Astrocyte (in vitro differentiated cells and primary cell): ENCODE data around the gene ZNF200. TPM values are rescaled to one million over a fixed set of nuclear protein-coding genes. Genes with fewer than 3 reads are reported as not detected.
A peak's percentile ranks its signal among the peaks of the same experiment; 100 is the strongest.

Experiments used
- DNase-seq: peaks from one replicate; pipeline ENCODE4 v3.0.0-alpha.2; 2010; ENCODE audit warnings: low read depth
- FAIRE-seq: peaks from 2 replicates; lab custom pipeline; 2011; peaks lifted over from hg19 to GRCh38; lab: Jason Lieb, UNC
- H2AFZ ChIP-seq: 2 replicates; pipeline ENCODE4 v1.6.0; 2012; ENCODE audit warnings: low read depth, low read length, inconsistent platforms
- H3K27ac ChIP-seq: 2 replicates; pipeline ENCODE4 v1.5.1; 2011; ENCODE audit warnings: low read depth, low read length, inconsistent platforms
- H3K27me3 ChIP-seq: 2 replicates; pipeline ENCODE4 v1.6.0; 2011; ENCODE audit warnings: low read length, inconsistent platforms; ENCODE audit not compliant: insufficient read depth
- H3K36me3 ChIP-seq: 2 replicates; pipeline ENCODE4 v1.5.1; 2011; ENCODE audit warnings: low read length, inconsistent platforms; ENCODE audit not compliant: insufficient read depth
- H3K4me1 ChIP-seq: 2 replicates; pipeline ENCODE4 v1.5.1; 2011; ENCODE audit warnings: low read length, inconsistent platforms; ENCODE audit not compliant: insufficient read depth
- H3K4me2 ChIP-seq: 2 replicates; pipeline ENCODE4 v1.6.0; 2012; ENCODE audit warnings: low read length, inconsistent platforms
- H3K4me3 ChIP-seq: 2 replicates; pipeline ENCODE4 v1.5.1; 2011; ENCODE audit warnings: low read depth, mild to moderate bottlenecking, low read length, inconsistent platforms; ENCODE audit not compliant: insufficient read depth
- H3K79me2 ChIP-seq: 2 replicates; pipeline ENCODE4 v1.6.0; 2012; ENCODE audit warnings: mild to moderate bottlenecking, low read length, inconsistent platforms; ENCODE audit not compliant: insufficient read depth
- H3K9ac ChIP-seq: 2 replicates; pipeline ENCODE4 v1.6.0; 2012; ENCODE audit warnings: mild to moderate bottlenecking, low read length, inconsistent platforms
- H3K9me3 ChIP-seq: 2 replicates; pipeline ENCODE4 v1.5.1; 2012; ENCODE audit warnings: low read depth, mild to moderate bottlenecking, low read length, inconsistent platforms; ENCODE audit not compliant: insufficient read depth
- H4K20me1 ChIP-seq: 2 replicates; pipeline ENCODE4 v1.6.0; 2012; ENCODE audit warnings: low read length, inconsistent platforms; ENCODE audit not compliant: insufficient read depth
- H3K27ac Mint-ChIP-seq: one replicate; pipeline ENCODE4 v1.8.0; 2021; ENCODE audit warnings: mild to moderate bottlenecking, mixed read lengths; ENCODE audit not compliant: unreplicated experiment
- H3K27me3 Mint-ChIP-seq: one replicate; pipeline ENCODE4 v1.8.0; 2021; ENCODE audit warnings: low read depth, mixed read lengths; ENCODE audit not compliant: unreplicated experiment
- H3K36me3 Mint-ChIP-seq: one replicate; pipeline ENCODE4 v1.8.0; 2021; ENCODE audit warnings: low read depth, mixed read lengths; ENCODE audit not compliant: unreplicated experiment
- H3K4me1 Mint-ChIP-seq: one replicate; pipeline ENCODE4 v1.8.0; 2021; ENCODE audit warnings: low read depth, mixed read lengths; ENCODE audit not compliant: unreplicated experiment
- H3K4me3 Mint-ChIP-seq: one replicate; pipeline ENCODE4 v1.8.0; 2021; ENCODE audit warnings: mild to moderate bottlenecking, moderate library complexity, mixed read lengths; ENCODE audit not compliant: unreplicated experiment
- H3K9me3 Mint-ChIP-seq: one replicate; pipeline ENCODE4 v1.8.0; 2021; ENCODE audit warnings: mild to moderate bottlenecking, mixed read lengths; ENCODE audit not compliant: unreplicated experiment
- CTCF ChIP-seq: IDR thresholded peaks from 2 replicates; pipeline ENCODE4 v1.5.1; 2011; ENCODE audit warnings: low read depth, mild to moderate bottlenecking, inconsistent platforms, low read length, moderate library complexity; ENCODE audit not compliant: insufficient read depth
- EZH2 ChIP-seq: IDR thresholded peaks from 2 replicates; pipeline ENCODE4 v1.6.1; 2012; ENCODE audit warnings: mild to moderate bottlenecking, low read length, inconsistent platforms; ENCODE audit not compliant: insufficient read depth
- total RNA-seq: library from RNA; stranded (reverse); gene quantifications from 2 replicates; pipeline ENCODE4 v1.2.1, GENCODE V29; 2021

Gene ZNF200
- total RNA-seq, 1 donor from 2014 or later = 9.2 TPM

GRCh38 chr16:3188675-3188924 lies 46.4 kb downstream of the ZNF200 start:
- Mint-ChIP-seq H3K27me3 (peaks cover 18% of the 10 kb centered on the region), H3K9me3 (peaks cover 7% of the 10 kb centered on the region), H3K4me3 (peak overlapping the region; percentile 91), H3K27ac (no peak overlapping the region), H3K4me1 (no peaks in the 10 kb centered on the region), H3K36me3 (no peaks in the 10 kb centered on the region)
- DNase-seq (no peak), FAIRE-seq (no peak)
- Histone ChIP-seq H3K27me3 (peaks cover 6% of the 10 kb centered on the region), H3K4me3 (peak overlapping the region; percentile 74), H3K79me2 (no peaks in the 10 kb centered on the region), H3K4me2 (peak overlapping the region; percentile 88), H3K9me3 (no peaks in the 10 kb centered on the region), H3K4me1 (peaks cover 12% of the 10 kb centered on the region), H2AFZ (peak overlapping the region; percentile 100), H3K27ac (no peak overlapping the region), H3K36me3 (no peaks in the 10 kb centered on the region), H4K20me1 (no peaks in the 10 kb centered on the region), H3K9ac (peak overlapping the region; percentile 68)
- no peak for TF ChIP-seq CTCF
- no peak for TF ChIP-seq EZH2

GRCh38 chr16:3187798-3188674 lies 46.9 kb downstream of the ZNF200 start, which contains the start of gene OR1F1:
Gene OR1F1 (plus strand): TSS chr16:3188204.
- DNase-seq = peak; percentile 62
- Mint-ChIP-seq H3K4me3 (peak within 1 kb of the TSS; percentile 91), H3K36me3 (no peaks in the 10 kb centered on the region), H3K9me3 (peaks cover 5% of the 10 kb centered on the region), H3K27me3 (peaks cover 18% of the 10 kb centered on the region), H3K4me1 (no peaks in the 10 kb centered on the region), H3K27ac (peak within 1 kb of the TSS; percentile 90)
- peak within 1 kb of the TSS; percentile 88 for H3K4me2 ChIP-seq
- peak within 1 kb of the TSS; percentile 100 for H2AFZ ChIP-seq
- peaks cover 10% of the 10 kb centered on the region for H3K27me3 ChIP-seq
- no peak for FAIRE-seq
- H3K9me3 ChIP-seq = no peaks in the 10 kb centered on the region
- H3K9ac ChIP-seq = peak within 1 kb of the TSS; percentile 68
- no peaks in the 10 kb centered on the region for H3K79me2 ChIP-seq
- no peak within 1 kb of the TSS for H3K27ac ChIP-seq
- H3K4me1 ChIP-seq = peaks cover 18% of the 10 kb centered on the region
- no peaks in the 10 kb centered on the region for H3K36me3 ChIP-seq
- no peak for TF ChIP-seq EZH2
- TF ChIP-seq CTCF = no peak
- H3K4me3 ChIP-seq = peak within 1 kb of the TSS; percentile 74
- H4K20me1 ChIP-seq = no peaks in the 10 kb centered on the region
